ENCODE measurements around the gene PRAMEF12.

- TF ChIP-seq EZH2 (IDR thresholded peaks at IDR 0.05; ENCODE audit: low read depth) (no peak), CTCF (conservative IDR thresholded peaks at IDR 0.05) (no peak)
These were observed 10.1 kb upstream of the PRAMEF12 start for GRCh38 chr1:12763479-12763878.

Measured in PC-9 (cell line).